Suprapubic skin (tissue), 4 donors: Measurements from ENCODE around the gene NR3C2. TPM values are rescaled to one million over a fixed set of nuclear protein-coding genes. Genes with fewer than 3 reads are reported as not detected.

Source experiments
- DNase-seq, 2 donors: peaks; one replicate each; pipeline ENCODE4 v3.0.0-alpha.2; 2019; ENCODE audit warnings: low spot score in 2 of 2
- H3K27ac ChIP-seq: fragments of 200-600 bp; sonication (generic); one replicate; pipeline ENCODE4 v1.5.1; 2019
- H3K27me3 ChIP-seq: fragments of 200-600 bp; sonication (generic); one replicate; pipeline ENCODE4 v1.5.1; 2019
- H3K36me3 ChIP-seq: fragments of 200-600 bp; sonication (generic); one replicate; pipeline ENCODE4 v1.5.1; 2019
- H3K4me1 ChIP-seq: fragments of 200-600 bp; sonication (generic); one replicate; pipeline ENCODE4 v1.5.1; 2019
- H3K4me3 ChIP-seq: fragments of 200-600 bp; sonication (generic); one replicate; pipeline ENCODE4 v1.5.1; 2019; ENCODE audit warnings: mild to moderate bottlenecking
- H3K9me3 ChIP-seq: fragments of 200-600 bp; sonication (generic); one replicate; pipeline ENCODE4 v1.5.1; 2019
- EP300 ChIP-seq: sonication (generic); formaldehyde crosslinking; IDR thresholded peaks from one replicate; pipeline ENCODE4 v1.6.1; 2017; ENCODE audit warnings: antibody characterized with exemption
- POLR2A ChIP-seq, 2 donors: fragments of 450-650 bp; IDR thresholded peaks; one replicate each; pipeline ENCODE4 v1.6.1; 2017; ENCODE audit warnings: antibody characterized with exemption in 2 of 2, mild to moderate bottlenecking in 2 of 2, moderate library complexity in 2 of 2
- POLR2AphosphoS5 ChIP-seq, 3 donors: sonication (generic); formaldehyde crosslinking; IDR thresholded peaks; one replicate each; pipeline ENCODE4 v1.6.1; 2017; ENCODE audit warnings: antibody characterized with exemption in 3 of 3
- WGBS: methylation state at CpG from one replicate; pipeline ENCODE4 v1.1.5; 2018; 5-methylcytosine and 5-hydroxymethylcytosine counted together
- total RNA-seq, 4 donors: library from RNA; depleted of rRNA; stranded (reverse); fragments of >200 nt; gene quantifications; one replicate each; pipeline ENCODE4 v1.1.0, GENCODE V29; 2016
- TF ChIP-seq, protein P1 (sequence below), 2 donors: fragments of 200-600 bp in 1 of 2; fragments of 450-650 bp in 1 of 2; sonication (generic) in 1 of 2; IDR thresholded peaks; one replicate each; pipeline ENCODE4 v1.5.1; 2016 to 2019; ENCODE audit warnings: antibody characterized with exemption in 2 of 2, mild to moderate bottlenecking in 1 of 2, moderate library complexity in 1 of 2

The NR3C2 gene
- total RNA-seq, 4 donors from 2014 or later = 7.3 to 12.1 (median 11.0) TPM

DNA sequence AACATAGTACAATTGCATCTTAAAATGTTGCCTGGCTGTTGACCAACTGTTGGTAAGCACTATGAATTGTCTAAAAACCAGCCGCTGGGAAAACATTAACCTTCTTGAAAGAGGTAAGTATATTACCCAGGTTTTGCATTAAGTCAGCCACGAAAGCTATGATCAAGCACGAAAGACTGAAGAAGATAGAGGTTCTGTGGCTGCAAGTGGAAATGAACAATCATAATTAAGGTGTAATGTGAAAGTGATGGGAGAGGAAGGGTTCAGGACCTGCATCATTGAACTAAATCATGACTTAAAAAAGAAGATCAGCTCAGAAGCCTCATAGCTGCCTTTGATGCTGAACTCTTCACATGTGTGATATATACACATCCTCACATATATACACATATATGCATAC lies 341.0 kb downstream of the NR3C2 start:
- Histone ChIP-seq H3K27me3 (no peaks in the 10 kb centered on the region), H3K27ac (no peak overlapping the region), H3K4me1 (no peaks in the 10 kb centered on the region), H3K9me3 (no peaks in the 10 kb centered on the region), H3K4me3 (no peak overlapping the region), H3K36me3 (peaks cover 7% of the 10 kb centered on the region)
- 93% methylated on average over 3 of the region's 3 CpGs for WGBS
- DNase-seq = no peak
- TF ChIP-seq POLR2A (IDR thresholded peaks at IDR 0.05) (no peak), EP300 (no peak), POLR2AphosphoS5 (IDR thresholded peaks at IDR 0.05) (no peak)
- TF ChIP-seq, protein P1, sequence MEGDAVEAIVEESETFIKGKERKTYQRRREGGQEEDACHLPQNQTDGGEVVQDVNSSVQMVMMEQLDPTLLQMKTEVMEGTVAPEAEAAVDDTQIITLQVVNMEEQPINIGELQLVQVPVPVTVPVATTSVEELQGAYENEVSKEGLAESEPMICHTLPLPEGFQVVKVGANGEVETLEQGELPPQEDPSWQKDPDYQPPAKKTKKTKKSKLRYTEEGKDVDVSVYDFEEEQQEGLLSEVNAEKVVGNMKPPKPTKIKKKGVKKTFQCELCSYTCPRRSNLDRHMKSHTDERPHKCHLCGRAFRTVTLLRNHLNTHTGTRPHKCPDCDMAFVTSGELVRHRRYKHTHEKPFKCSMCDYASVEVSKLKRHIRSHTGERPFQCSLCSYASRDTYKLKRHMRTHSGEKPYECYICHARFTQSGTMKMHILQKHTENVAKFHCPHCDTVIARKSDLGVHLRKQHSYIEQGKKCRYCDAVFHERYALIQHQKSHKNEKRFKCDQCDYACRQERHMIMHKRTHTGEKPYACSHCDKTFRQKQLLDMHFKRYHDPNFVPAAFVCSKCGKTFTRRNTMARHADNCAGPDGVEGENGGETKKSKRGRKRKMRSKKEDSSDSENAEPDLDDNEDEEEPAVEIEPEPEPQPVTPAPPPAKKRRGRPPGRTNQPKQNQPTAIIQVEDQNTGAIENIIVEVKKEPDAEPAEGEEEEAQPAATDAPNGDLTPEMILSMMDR (IDR thresholded peaks at IDR 0.05) = no peak

DNA sequence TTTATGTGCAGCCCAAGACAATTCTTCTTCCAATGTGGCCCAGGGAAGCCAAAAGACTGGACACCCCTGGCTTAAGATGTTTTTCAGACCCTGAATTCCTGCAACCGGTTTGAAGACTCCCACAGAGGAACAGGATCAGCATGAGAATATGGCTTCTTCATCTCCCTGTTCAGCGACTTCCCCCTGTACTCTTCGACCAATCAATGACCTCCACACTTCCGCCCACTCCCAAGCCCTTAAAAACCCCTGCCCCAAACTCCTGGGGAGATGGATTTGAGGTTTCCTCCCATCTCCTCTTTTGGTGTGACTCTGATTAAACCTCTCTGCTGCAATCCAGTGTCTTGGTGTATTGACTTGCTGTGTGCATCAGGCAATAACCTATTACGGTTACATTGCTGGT lies 344.4 kb downstream of the NR3C2 start:
- H3K9me3 ChIP-seq = no peaks in the 10 kb centered on the region
- no peaks in the 10 kb centered on the region for H3K27me3 ChIP-seq
- 94% methylated on average over 5 of the region's 5 CpGs for WGBS
- no peak overlapping the region for H3K27ac ChIP-seq
- H3K4me1 ChIP-seq = no peaks in the 10 kb centered on the region
- H3K36me3 ChIP-seq = peaks cover 1% of the 10 kb centered on the region
- no peak overlapping the region for H3K4me3 ChIP-seq
- TF ChIP-seq POLR2AphosphoS5 (IDR thresholded peaks at IDR 0.05) (no peak), POLR2A (IDR thresholded peaks at IDR 0.05) (no peak), EP300 (no peak)
- TF ChIP-seq, protein P1 (IDR thresholded peaks at IDR 0.05) = no peak
- no peak for DNase-seq

DNA sequence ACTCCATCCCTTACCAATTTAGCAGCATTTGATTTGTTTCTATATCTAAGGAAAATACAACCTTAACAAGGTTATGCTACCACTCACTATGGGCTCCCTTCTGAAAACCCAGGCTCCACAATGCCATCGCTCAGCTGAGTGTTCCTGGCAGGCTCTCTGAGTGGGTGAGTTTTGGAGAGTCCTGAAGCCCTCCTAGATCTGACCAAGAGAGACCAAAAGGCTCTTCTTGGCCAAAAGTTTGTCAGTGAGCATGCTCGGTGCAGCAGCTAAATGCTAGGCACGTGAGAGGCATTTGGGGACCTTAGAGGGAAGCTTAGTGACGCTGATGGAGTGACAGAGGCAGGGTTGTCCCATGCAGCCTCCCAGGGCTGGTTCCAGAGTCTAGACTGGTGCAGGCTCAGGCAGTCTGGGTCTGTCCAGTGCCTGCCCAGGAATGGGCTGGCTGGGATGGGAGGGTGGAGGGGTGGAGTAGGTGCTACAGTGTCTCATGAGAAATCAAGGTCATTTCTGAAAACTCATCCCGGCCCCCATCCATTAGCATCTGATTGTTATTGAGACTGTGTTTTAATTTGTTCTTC lies 346.8 kb downstream of the NR3C2 start:
- no peaks in the 10 kb centered on the region for H3K9me3 ChIP-seq
- TF ChIP-seq, protein P1 (IDR thresholded peaks at IDR 0.05) = no peak
- no peak for TF ChIP-seq POLR2AphosphoS5 (IDR thresholded peaks at IDR 0.05)
- TF ChIP-seq EP300 = no peak
- no peak for TF ChIP-seq POLR2A (IDR thresholded peaks at IDR 0.05)
- H3K27me3 ChIP-seq = no peaks in the 10 kb centered on the region
- H3K4me3 ChIP-seq = no peak overlapping the region
- no peak overlapping the region for H3K27ac ChIP-seq
- DNase-seq = no peak
- H3K4me1 ChIP-seq = no peaks in the 10 kb centered on the region
- H3K36me3 ChIP-seq = no peaks in the 10 kb centered on the region
- WGBS = 91% methylated on average over 5 of the region's 5 CpGs

DNA sequence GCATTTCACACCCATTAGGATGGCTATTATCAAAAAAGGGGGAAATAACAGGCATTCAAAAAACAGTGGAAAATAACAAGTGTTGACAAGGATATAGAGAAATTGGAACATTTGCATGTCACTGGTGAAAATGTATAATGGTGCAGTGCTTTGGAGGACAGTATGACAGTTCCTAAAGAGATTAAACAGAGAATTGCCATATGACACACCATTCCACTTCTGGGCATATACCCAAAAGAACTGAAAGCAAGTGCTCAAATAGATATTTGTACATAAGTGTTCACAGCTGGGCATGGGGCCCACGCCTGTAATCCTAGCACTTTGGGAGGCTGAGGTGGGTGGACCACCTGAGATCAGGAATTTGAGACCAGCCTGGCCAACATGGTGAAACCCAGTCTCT lies 348.1 kb downstream of the NR3C2 start:
- Histone ChIP-seq H3K4me1 (no peaks in the 10 kb centered on the region), H3K27ac (no peak overlapping the region), H3K9me3 (no peaks in the 10 kb centered on the region), H3K4me3 (no peak overlapping the region), H3K27me3 (no peaks in the 10 kb centered on the region), H3K36me3 (no peaks in the 10 kb centered on the region)
- 82% methylated on average over 1 of the region's 1 CpG for WGBS
- TF ChIP-seq, protein P1 (IDR thresholded peaks at IDR 0.05) = no peak
- no peak for TF ChIP-seq POLR2A (IDR thresholded peaks at IDR 0.05)
- TF ChIP-seq POLR2AphosphoS5 (IDR thresholded peaks at IDR 0.05) = no peak
- no peak for TF ChIP-seq EP300
- no peak for DNase-seq

DNA sequence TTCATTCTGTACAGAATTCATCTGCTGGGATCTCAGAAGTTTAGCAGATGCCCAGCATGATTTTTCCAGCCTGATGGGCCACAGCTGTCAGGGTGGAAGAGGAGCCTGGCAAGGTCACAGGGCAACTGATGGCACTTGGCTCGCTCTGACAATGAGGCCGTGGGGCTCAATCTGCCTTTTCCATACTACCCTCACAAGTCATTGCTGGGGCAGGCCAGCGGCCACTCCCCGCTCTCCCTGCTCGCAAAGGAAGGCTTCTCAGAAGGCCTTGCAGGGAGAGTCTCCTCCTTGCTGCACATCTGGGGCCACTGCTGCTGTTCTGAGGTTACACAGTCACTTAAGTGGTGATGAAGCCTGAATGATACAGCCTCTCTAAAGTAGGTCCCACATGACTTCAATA lies 349.1 kb downstream of the NR3C2 start:
- Histone ChIP-seq H3K4me3 (no peak overlapping the region), H3K9me3 (no peaks in the 10 kb centered on the region)
- 94% methylated on average over 5 of the region's 5 CpGs for WGBS

More for the DNA sequence above, 349.1 kb downstream of the NR3C2 start:
- Histone ChIP-seq H3K27me3 (no peaks in the 10 kb centered on the region), H3K4me1 (no peaks in the 10 kb centered on the region), H3K27ac (no peak overlapping the region), H3K36me3 (no peaks in the 10 kb centered on the region)
- DNase-seq = no peak
- no peak for TF ChIP-seq EP300
- TF ChIP-seq, protein P1 (IDR thresholded peaks at IDR 0.05) = no peak
- TF ChIP-seq POLR2A (IDR thresholded peaks at IDR 0.05) = no peak
- no peak for TF ChIP-seq POLR2AphosphoS5 (IDR thresholded peaks at IDR 0.05)
